Prostate gland (tissue), 2 donors: ENCODE measurements around the gene TM4SF4.

Source experiments
- CTCF ChIP-seq, 4 experiments: fragments of 200-600 bp in 2 of 4; fragments of 450-650 bp in 2 of 4; sonication (generic) in 2 of 4; IDR thresholded peaks; 1 replicate in 3 of 4; 2 replicates in 1 of 4; pipeline ENCODE4 v1.5.1; 2016 to 2019; ENCODE audit warnings: antibody characterized with exemption in 4 of 4, mild to moderate bottlenecking in 2 of 4, moderate library complexity in 2 of 4
- POLR2A ChIP-seq: fragments of 450-650 bp; IDR thresholded peaks from one replicate; pipeline ENCODE4 v1.6.1; 2016; ENCODE audit warnings: antibody characterized with exemption, mild to moderate bottlenecking
- POLR2AphosphoS5 ChIP-seq: sonication (generic); formaldehyde crosslinking; IDR thresholded peaks from one replicate; pipeline ENCODE4 v1.6.1; 2017; ENCODE audit warnings: antibody characterized with exemption

- TF ChIP-seq POLR2A: no peak
- TF ChIP-seq CTCF (IDR thresholded peaks at IDR 0.05): no peak
- TF ChIP-seq POLR2AphosphoS5: no peak
Observed at GRCh38 chr3:149432149-149432548, 42.3 kb upstream of the TM4SF4 start.
